ENCODE data around the gene DNAJC7. TPM values are rescaled to one million over a fixed set of nuclear protein-coding genes. Genes with fewer than 3 reads are reported as not detected.
A peak's percentile ranks its signal among the peaks of the same experiment; 100 is the strongest.
"Not testable (repeated sequence)": the region's sequence is repeated elsewhere in the genome, so short reads cannot be mapped to it uniquely, and the experiment has no call there.

DNAJC7 gene
- total and polyA plus RNA-seq, 4 donors, result 66.2 to 89.3 (median 83.0) TPM

DNA sequence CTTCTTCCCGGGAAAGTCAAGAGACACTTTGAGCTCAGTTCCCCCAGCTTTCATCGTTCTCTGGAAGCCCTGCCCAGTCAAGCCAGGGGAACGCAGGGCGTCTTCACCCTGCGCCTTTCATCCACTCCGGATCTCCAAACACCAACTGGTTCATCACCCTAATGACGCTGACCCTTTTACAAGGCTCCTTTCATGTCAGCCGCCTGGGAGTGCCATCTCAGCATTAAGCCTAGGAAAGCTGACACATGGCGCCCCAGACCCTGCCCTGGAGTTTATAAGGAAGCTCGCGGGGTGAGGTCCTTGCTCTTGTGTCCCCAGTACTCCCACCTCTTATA is 594 bp upstream of the DNAJC7 start:
- H3K9me3 ChIP-seq (ENCODE audit: control insufficient read depth in 4 of 4, insufficient read depth in 3 of 4, low read length in 3 of 4), result no peaks in the 10 kb centered on the region
- peak overlapping the region; percentile 78 to 92 for H3K27ac ChIP-seq (ENCODE audit: low read depth in 1 of 2, low read length in 1 of 2)
- DNase-seq (no peak), ATAC-seq (ENCODE audit: insufficient read depth, low FRiP score) (no peak)
- H3K36me3 ChIP-seq (ENCODE audit: control insufficient read depth in 4 of 4, insufficient read depth in 4 of 4, low read length in 4 of 4), result peaks cover 0 to 14% (median 9%) of the 10 kb centered on the region in 4 donors
- no peaks in the 10 kb centered on the region for H3K27me3 ChIP-seq (ENCODE audit: control insufficient read depth in 3 of 3, insufficient read depth in 3 of 3, low read length in 2 of 3)
- WGBS, 2 donors, result 5% methylated on average over 11 of the region's 11 CpGs
- peaks cover 0 to 30% (median 11%) of the 10 kb centered on the region in 5 donors for H3K4me1 ChIP-seq (ENCODE audit: control insufficient read depth in 5 of 5, insufficient read depth in 5 of 5, low read length in 5 of 5)
- TF ChIP-seq, protein P1, sequence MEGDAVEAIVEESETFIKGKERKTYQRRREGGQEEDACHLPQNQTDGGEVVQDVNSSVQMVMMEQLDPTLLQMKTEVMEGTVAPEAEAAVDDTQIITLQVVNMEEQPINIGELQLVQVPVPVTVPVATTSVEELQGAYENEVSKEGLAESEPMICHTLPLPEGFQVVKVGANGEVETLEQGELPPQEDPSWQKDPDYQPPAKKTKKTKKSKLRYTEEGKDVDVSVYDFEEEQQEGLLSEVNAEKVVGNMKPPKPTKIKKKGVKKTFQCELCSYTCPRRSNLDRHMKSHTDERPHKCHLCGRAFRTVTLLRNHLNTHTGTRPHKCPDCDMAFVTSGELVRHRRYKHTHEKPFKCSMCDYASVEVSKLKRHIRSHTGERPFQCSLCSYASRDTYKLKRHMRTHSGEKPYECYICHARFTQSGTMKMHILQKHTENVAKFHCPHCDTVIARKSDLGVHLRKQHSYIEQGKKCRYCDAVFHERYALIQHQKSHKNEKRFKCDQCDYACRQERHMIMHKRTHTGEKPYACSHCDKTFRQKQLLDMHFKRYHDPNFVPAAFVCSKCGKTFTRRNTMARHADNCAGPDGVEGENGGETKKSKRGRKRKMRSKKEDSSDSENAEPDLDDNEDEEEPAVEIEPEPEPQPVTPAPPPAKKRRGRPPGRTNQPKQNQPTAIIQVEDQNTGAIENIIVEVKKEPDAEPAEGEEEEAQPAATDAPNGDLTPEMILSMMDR (IDR thresholded peaks at IDR 0.05; ENCODE audit: control extremely low read depth, extremely low read depth), result no peak
- H3K9ac ChIP-seq (ENCODE audit: insufficient read depth in 1 of 2, low read length in 2 of 2), result peak overlapping the region; percentile 76 to 97
- peak overlapping the region; percentile 98 for H3K4me3 ChIP-seq

DNA sequence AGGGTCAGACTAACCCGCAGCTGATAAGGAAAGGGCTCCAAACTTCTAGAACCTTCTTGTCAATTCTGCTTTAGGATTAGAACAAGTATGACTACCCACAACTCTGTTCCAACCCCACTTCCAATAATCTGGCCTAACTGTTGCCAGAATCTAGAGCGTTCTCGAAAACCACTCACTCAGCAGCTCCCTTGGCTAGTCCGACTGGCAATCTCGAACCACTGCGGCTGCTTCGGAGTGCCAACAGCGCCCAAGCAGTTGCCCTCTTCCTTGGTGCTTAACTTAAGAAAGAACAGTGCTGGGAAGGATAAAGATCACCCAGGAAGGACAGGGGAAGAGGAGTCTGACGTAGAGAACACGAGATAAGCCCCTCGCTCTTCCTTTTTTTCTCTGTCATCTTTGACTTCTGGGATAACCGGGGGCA is 818 bp downstream of the DNAJC7 start:
- TF ChIP-seq, protein P1 (IDR thresholded peaks at IDR 0.05; ENCODE audit: control extremely low read depth, extremely low read depth), result no peak

DNA sequence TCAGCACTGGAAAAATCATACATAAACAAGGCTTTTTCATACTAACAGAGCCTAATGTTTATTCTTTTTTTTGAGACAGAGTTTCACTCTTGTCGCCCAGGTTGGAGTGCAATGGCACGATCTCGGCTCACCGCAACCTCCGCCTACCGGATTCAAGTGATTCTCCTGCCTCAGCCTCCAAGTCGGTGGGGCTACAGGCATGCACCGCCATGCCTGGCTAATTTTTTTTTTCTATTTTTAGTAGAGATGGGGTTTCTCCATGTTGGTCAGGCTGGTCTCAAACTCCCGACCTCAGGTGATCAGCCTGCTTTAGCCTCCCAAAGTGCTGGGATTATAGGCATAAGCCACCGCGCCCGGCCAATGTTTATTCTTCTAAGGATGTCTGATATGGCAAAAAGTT is 3.5 kb downstream of the DNAJC7 start:
- peaks cover 0 to 27% (median 7%) of the 10 kb centered on the region in 5 donors for H3K4me1 ChIP-seq (ENCODE audit: control insufficient read depth in 5 of 5, insufficient read depth in 5 of 5, low read length in 5 of 5)
- H3K9ac ChIP-seq (ENCODE audit: insufficient read depth in 1 of 2, low read length in 2 of 2); DNase-seq; H3K9me3 ChIP-seq (ENCODE audit: control insufficient read depth in 4 of 4, insufficient read depth in 3 of 4, low read length in 3 of 4); H3K36me3 ChIP-seq (ENCODE audit: control insufficient read depth in 4 of 4, insufficient read depth in 4 of 4, low read length in 4 of 4); H3K27ac ChIP-seq (ENCODE audit: low read depth in 1 of 2, low read length in 1 of 2); ATAC-seq (ENCODE audit: insufficient read depth, low FRiP score); H3K27me3 ChIP-seq (ENCODE audit: control insufficient read depth in 3 of 3, insufficient read depth in 3 of 3, low read length in 2 of 3); H3K4me3 ChIP-seq: not testable (repeated sequence)
- 94 to 95% methylated on average over 12 of the region's 12 CpGs for WGBS, 2 donors

More for the DNA sequence above, 818 bp downstream of the DNAJC7 start:
- peak overlapping the region; percentile 98 for H3K4me3 ChIP-seq
- H3K9me3 ChIP-seq (ENCODE audit: control insufficient read depth in 4 of 4, insufficient read depth in 3 of 4, low read length in 3 of 4), result no peaks in the 10 kb centered on the region
- 3 to 8% methylated on average over 12 of the region's 12 CpGs for WGBS, 2 donors
- H3K4me1 ChIP-seq (ENCODE audit: control insufficient read depth in 5 of 5, insufficient read depth in 5 of 5, low read length in 5 of 5), result peaks cover 0 to 28% (median 11%) of the 10 kb centered on the region in 5 donors
- peak overlapping the region; percentile 78 to 92 for H3K27ac ChIP-seq (ENCODE audit: low read depth in 1 of 2, low read length in 1 of 2)
- H3K27me3 ChIP-seq (ENCODE audit: control insufficient read depth in 3 of 3, insufficient read depth in 3 of 3, low read length in 2 of 3), result no peaks in the 10 kb centered on the region
- H3K36me3 ChIP-seq (ENCODE audit: control insufficient read depth in 4 of 4, insufficient read depth in 4 of 4, low read length in 4 of 4), result peaks cover 0 to 9% (median 2%) of the 10 kb centered on the region in 4 donors
- DNase-seq (peak; percentile 42 to 51 (median 47)), ATAC-seq (ENCODE audit: insufficient read depth, low FRiP score) (no peak)
- peak overlapping the region; percentile 92 to 97 for H3K9ac ChIP-seq (ENCODE audit: insufficient read depth in 1 of 2, low read length in 2 of 2)

- not testable (repeated sequence) for H3K36me3 ChIP-seq (ENCODE audit: control insufficient read depth in 4 of 4, insufficient read depth in 4 of 4, low read length in 4 of 4); DNase-seq; H3K27me3 ChIP-seq (ENCODE audit: control insufficient read depth in 3 of 3, insufficient read depth in 3 of 3, low read length in 2 of 3); H3K9me3 ChIP-seq (ENCODE audit: control insufficient read depth in 4 of 4, insufficient read depth in 3 of 4, low read length in 3 of 4); ATAC-seq (ENCODE audit: insufficient read depth, low FRiP score); H3K4me3 ChIP-seq; H3K27ac ChIP-seq (ENCODE audit: low read depth in 1 of 2, low read length in 1 of 2); H3K9ac ChIP-seq (ENCODE audit: insufficient read depth in 1 of 2, low read length in 2 of 2)
- peaks cover 0 to 27% (median 4%) of the 10 kb centered on the region in 5 donors for H3K4me1 ChIP-seq (ENCODE audit: control insufficient read depth in 5 of 5, insufficient read depth in 5 of 5, low read length in 5 of 5)
- WGBS, 2 donors, result 84 to 93% methylated on average over 4 of the region's 4 CpGs
Measured at GRCh38 chr17:42012363-42012762, 4.9 kb downstream of the DNAJC7 start.

Measured in lung (tissue), 12 donors.